OCI-LY1 (cell line): ENCODE data around the gene ZBTB17.
"Not testable (repeated sequence)": the region's sequence is repeated elsewhere in the genome, so short reads cannot be mapped to it uniquely, and the experiment has no call there.

Experiments
- EZH2 ChIP-seq: fragments of 200-600 bp; sonication (generic), shearing (Covaris generic); IDR thresholded peaks from 2 replicates; pipeline ENCODE4 v1.8.0; 2017; ENCODE audit warnings: borderline replicate concordance, mixed run types, mild to moderate bottlenecking, antibody characterized with exemption, low read length, moderate library complexity, mixed read lengths
- TF ChIP-seq, protein P1 (sequence below): fragments of 200-600 bp; sonication (generic), shearing (Covaris generic); IDR thresholded peaks from 2 replicates; pipeline ENCODE4 v1.5.1; 2017; ENCODE audit warnings: mild to moderate bottlenecking, antibody characterized with exemption, low read length, moderate library complexity, mixed read lengths

GRCh38 chr1:15926448-15926847, 49.5 kb downstream of the ZBTB17 start:
- TF ChIP-seq, protein P1, sequence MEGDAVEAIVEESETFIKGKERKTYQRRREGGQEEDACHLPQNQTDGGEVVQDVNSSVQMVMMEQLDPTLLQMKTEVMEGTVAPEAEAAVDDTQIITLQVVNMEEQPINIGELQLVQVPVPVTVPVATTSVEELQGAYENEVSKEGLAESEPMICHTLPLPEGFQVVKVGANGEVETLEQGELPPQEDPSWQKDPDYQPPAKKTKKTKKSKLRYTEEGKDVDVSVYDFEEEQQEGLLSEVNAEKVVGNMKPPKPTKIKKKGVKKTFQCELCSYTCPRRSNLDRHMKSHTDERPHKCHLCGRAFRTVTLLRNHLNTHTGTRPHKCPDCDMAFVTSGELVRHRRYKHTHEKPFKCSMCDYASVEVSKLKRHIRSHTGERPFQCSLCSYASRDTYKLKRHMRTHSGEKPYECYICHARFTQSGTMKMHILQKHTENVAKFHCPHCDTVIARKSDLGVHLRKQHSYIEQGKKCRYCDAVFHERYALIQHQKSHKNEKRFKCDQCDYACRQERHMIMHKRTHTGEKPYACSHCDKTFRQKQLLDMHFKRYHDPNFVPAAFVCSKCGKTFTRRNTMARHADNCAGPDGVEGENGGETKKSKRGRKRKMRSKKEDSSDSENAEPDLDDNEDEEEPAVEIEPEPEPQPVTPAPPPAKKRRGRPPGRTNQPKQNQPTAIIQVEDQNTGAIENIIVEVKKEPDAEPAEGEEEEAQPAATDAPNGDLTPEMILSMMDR: not testable (repeated sequence)
- TF ChIP-seq EZH2: not testable (repeated sequence)
